ENCODE measurements around the gene MYO6.

MYO6 gene

GRCh38 chr6:75778757-75779156 lies 29.7 kb downstream of the MYO6 start:
- H3K36me3 ChIP-seq (ENCODE audit: control insufficient read depth in 2 of 2, insufficient read depth in 1 of 2, low read length in 2 of 2), result peaks cover 0 to 4% of the 10 kb centered on the region in 2 experiments; a peak in 1 of 3 replicates
- H3K27ac ChIP-seq (ENCODE audit: extremely low read depth, low read depth, low read length), result no peak overlapping the region
- no peak overlapping the region for H3K4me3 ChIP-seq (ENCODE audit: low read depth, low read length)
- H3K4me1 ChIP-seq (ENCODE audit: control insufficient read depth, insufficient read depth, low read length), result peaks cover 46% of the 10 kb centered on the region
- POLR2A ChIA-PET, result no interaction called here
- CTCF ChIA-PET, result interaction anchor here (0.6 to 0.7 kb wide), 2 partner anchors 53 to 570 kb away, joined by 3 to 4 read pairs; no protein-coding TSS in a partner anchor
- H3K9me3 ChIP-seq (ENCODE audit: control insufficient read depth, insufficient read depth, low read depth, low read length), result no peaks in the 10 kb centered on the region
- TF ChIP-seq ZNF544 (tag by site-specific recombination; IDR thresholded peaks at IDR 0.05) (no peak), ZNF585B (tag by site-specific recombination; IDR thresholded peaks at IDR 0.05) (peak; percentile 93), ZNF138 (tag by site-specific recombination; IDR thresholded peaks at IDR 0.05; ENCODE audit: borderline replicate concordance) (no peak), YY1 (tag by site-specific recombination; IDR thresholded peaks at IDR 0.05) (no peak)

GRCh38 chr6:75786152-75786551 lies 37.1 kb downstream of the MYO6 start:
- H3K27ac ChIP-seq (ENCODE audit: extremely low read depth, low read depth, low read length), result no peak overlapping the region
- no peak overlapping the region for H3K4me3 ChIP-seq (ENCODE audit: low read depth, low read length)
- CTCF ChIA-PET, result no interaction called here
- H3K9me3 ChIP-seq (ENCODE audit: control insufficient read depth, insufficient read depth, low read depth, low read length), result no peaks in the 10 kb centered on the region
- TF ChIP-seq ZNF175 (tag by site-specific recombination; IDR thresholded peaks at IDR 0.05), result no peak
- no peak for TF ChIP-seq ZNF133 (tag by site-specific recombination; IDR thresholded peaks at IDR 0.05)
- TF ChIP-seq ZNF174 (tag by site-specific recombination; IDR thresholded peaks at IDR 0.05), result no peak
- TF ChIP-seq KLF1 (tag by site-specific recombination; IDR thresholded peaks at IDR 0.05), result no peak
- TF ChIP-seq, protein P1, sequence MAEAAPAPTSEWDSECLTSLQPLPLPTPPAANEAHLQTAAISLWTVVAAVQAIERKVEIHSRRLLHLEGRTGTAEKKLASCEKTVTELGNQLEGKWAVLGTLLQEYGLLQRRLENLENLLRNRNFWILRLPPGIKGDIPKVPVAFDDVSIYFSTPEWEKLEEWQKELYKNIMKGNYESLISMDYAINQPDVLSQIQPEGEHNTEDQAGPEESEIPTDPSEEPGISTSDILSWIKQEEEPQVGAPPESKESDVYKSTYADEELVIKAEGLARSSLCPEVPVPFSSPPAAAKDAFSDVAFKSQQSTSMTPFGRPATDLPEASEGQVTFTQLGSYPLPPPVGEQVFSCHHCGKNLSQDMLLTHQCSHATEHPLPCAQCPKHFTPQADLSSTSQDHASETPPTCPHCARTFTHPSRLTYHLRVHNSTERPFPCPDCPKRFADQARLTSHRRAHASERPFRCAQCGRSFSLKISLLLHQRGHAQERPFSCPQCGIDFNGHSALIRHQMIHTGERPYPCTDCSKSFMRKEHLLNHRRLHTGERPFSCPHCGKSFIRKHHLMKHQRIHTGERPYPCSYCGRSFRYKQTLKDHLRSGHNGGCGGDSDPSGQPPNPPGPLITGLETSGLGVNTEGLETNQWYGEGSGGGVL (tag by site-specific recombination; IDR thresholded peaks at IDR 0.05), result no peak
- no peak for TF ChIP-seq ZNF558 (tag by site-specific recombination; IDR thresholded peaks at IDR 0.05)
- no peak for TF ChIP-seq ZNF560 (tag by site-specific recombination; IDR thresholded peaks at IDR 0.05; ENCODE audit: borderline replicate concordance)
- no peak for TF ChIP-seq ZSCAN5A (tag by site-specific recombination; IDR thresholded peaks at IDR 0.05)
- no peak for TF ChIP-seq ZNF239 (tag by site-specific recombination; IDR thresholded peaks at IDR 0.05)
- no peak for TF ChIP-seq ZIC2 (tag by site-specific recombination; IDR thresholded peaks at IDR 0.05)
- no peak for TF ChIP-seq ZNF518A (tag by site-specific recombination; conservative IDR thresholded peaks at IDR 0.05; ENCODE audit: low read depth)
- no peak for TF ChIP-seq GLIS1 (tag by site-specific recombination; IDR thresholded peaks at IDR 0.05)
- TF ChIP-seq ZNF292 (tag by site-specific recombination; IDR thresholded peaks at IDR 0.05; ENCODE audit: borderline replicate concordance, low read depth), result no peak
- TF ChIP-seq ZNF354C (tag by site-specific recombination; IDR thresholded peaks at IDR 0.05; ENCODE audit: borderline replicate concordance, low read depth), result no peak
- H3K36me3 ChIP-seq (ENCODE audit: control insufficient read depth in 2 of 2, insufficient read depth in 1 of 2, low read length in 2 of 2), result no peaks in the 10 kb centered on the region
- POLR2A ChIA-PET, result no interaction called here
- H3K4me1 ChIP-seq (ENCODE audit: control insufficient read depth, insufficient read depth, low read length), result peaks cover 16% of the 10 kb centered on the region
